H9 (cell line): ENCODE results near the gene MYO18B. TPM values are rescaled to one million over a fixed set of nuclear protein-coding genes. Genes with fewer than 3 reads are reported as not detected.

Source experiments
- DNase-seq: peaks from one replicate; pipeline ENCODE4 v3.0.0-alpha.2; 2017
- H2AFZ ChIP-seq: one replicate; pipeline ENCODE4 v1.6.1; 2013; ENCODE audit warnings: mild to moderate bottlenecking, low read length, control low read depth, moderate library complexity
- H2AK5ac ChIP-seq: 2 replicates; pipeline ENCODE4 v1.6.1; 2013; ENCODE audit warnings: low read length, control low read depth, mixed read lengths; ENCODE audit not compliant: insufficient read length
- H2BK120ac ChIP-seq: one replicate; pipeline ENCODE4 v1.6.1; 2013; ENCODE audit warnings: low read depth, mild to moderate bottlenecking, low read length, control low read depth, inconsistent platforms; ENCODE audit not compliant: poor library complexity, severe bottlenecking
- H2BK12ac ChIP-seq: 2 replicates; pipeline ENCODE4 v1.6.1; 2013; ENCODE audit warnings: low read length, control low read depth, mixed read lengths, low read depth; ENCODE audit not compliant: insufficient read length
- H2BK15ac ChIP-seq: 2 replicates; pipeline ENCODE4 v1.6.1; 2013; ENCODE audit warnings: low read depth, low read length, control low read depth
- H2BK20ac ChIP-seq: one replicate; pipeline ENCODE4 v1.6.1; 2013; ENCODE audit warnings: low read depth, mild to moderate bottlenecking, low read length, control low read depth, inconsistent platforms; ENCODE audit not compliant: poor library complexity, severe bottlenecking
- H2BK5ac ChIP-seq: 2 replicates; pipeline ENCODE4 v1.6.1; 2013; ENCODE audit warnings: low read length, control low read depth, mixed read lengths; ENCODE audit not compliant: insufficient read length
- H3K14ac ChIP-seq: 2 replicates; pipeline ENCODE4 v1.6.1; 2013; ENCODE audit warnings: low read length, control low read depth; ENCODE audit not compliant: insufficient read depth
- H3K18ac ChIP-seq: 2 replicates; pipeline ENCODE4 v1.6.1; 2013; ENCODE audit warnings: low read depth, mild to moderate bottlenecking, mixed read lengths, low read length, control low read depth; ENCODE audit not compliant: insufficient read length
- H3K23ac ChIP-seq: 2 replicates; pipeline ENCODE4 v1.6.1; 2013; ENCODE audit warnings: low read length, control low read depth, mixed read lengths, low read depth; ENCODE audit not compliant: insufficient read length
- H3K23me2 ChIP-seq: 2 replicates; pipeline ENCODE4 v1.6.1; 2013; ENCODE audit warnings: low read depth, mild to moderate bottlenecking, mixed read lengths, low read length, control low read depth; ENCODE audit not compliant: insufficient read length, poor library complexity, severe bottlenecking
- H3K27ac ChIP-seq: 2 replicates; pipeline ENCODE4 v1.5.1; 2013; ENCODE audit warnings: low read length, control low read depth, mixed read lengths, low read depth; ENCODE audit not compliant: insufficient read length
- H3K27me3 ChIP-seq: 2 replicates; pipeline ENCODE4 v1.6.1; 2013; ENCODE audit warnings: low read length, control low read depth, inconsistent platforms; ENCODE audit not compliant: insufficient read depth
- H3K4ac ChIP-seq: 2 replicates; pipeline ENCODE4 v1.6.1; 2013; ENCODE audit warnings: low read depth, mild to moderate bottlenecking, control low read depth, inconsistent platforms, low read length, moderate library complexity
- H3K4me1 ChIP-seq: 2 replicates; pipeline ENCODE4 v1.6.1; 2013; ENCODE audit warnings: low read length, control low read depth, inconsistent platforms; ENCODE audit not compliant: insufficient read depth
- H3K4me2 ChIP-seq: 2 replicates; pipeline ENCODE4 v1.6.1; 2013; ENCODE audit warnings: low read length, control low read depth, mixed read lengths; ENCODE audit not compliant: insufficient read length, insufficient read depth
- H3K56ac ChIP-seq: 2 replicates; pipeline ENCODE4 v1.6.1; 2013; ENCODE audit warnings: low read depth, mild to moderate bottlenecking, mixed read lengths, low read length, control low read depth; ENCODE audit not compliant: insufficient read length
- H3K79me1 ChIP-seq: 2 replicates; pipeline ENCODE4 v1.6.1; 2013; ENCODE audit warnings: low read depth, mild to moderate bottlenecking, moderate library complexity, low read length, control low read depth, inconsistent platforms; ENCODE audit not compliant: insufficient read depth, poor library complexity, severe bottlenecking
- H3K79me2 ChIP-seq: 2 replicates; pipeline ENCODE4 v1.6.1; 2013; ENCODE audit warnings: low read length, control low read depth, inconsistent platforms; ENCODE audit not compliant: insufficient read depth
- H3K9ac ChIP-seq: 2 replicates; pipeline ENCODE4 v1.6.1; 2013; ENCODE audit warnings: low read length, control low read depth, mixed read lengths; ENCODE audit not compliant: insufficient read length; ENCODE audit errors: extremely low read depth
- H3K9me3 ChIP-seq: one replicate; pipeline ENCODE4 v1.6.1; 2013; ENCODE audit warnings: low read depth, low read length, inconsistent platforms; ENCODE audit not compliant: control insufficient read depth
- H3T11ph ChIP-seq: one replicate; pipeline ENCODE4 v1.6.1; 2013; ENCODE audit warnings: mild to moderate bottlenecking, low read length, control low read depth, inconsistent platforms
- H4K20me1 ChIP-seq: one replicate; pipeline ENCODE4 v1.6.1; 2013; ENCODE audit not compliant: control insufficient read depth, insufficient read length, insufficient read depth
- H4K5ac ChIP-seq: 2 replicates; pipeline ENCODE4 v1.6.1; 2013; ENCODE audit warnings: low read depth, mild to moderate bottlenecking, mixed read lengths, low read length, control low read depth; ENCODE audit not compliant: insufficient read length
- H4K8ac ChIP-seq: replicated peaks from 2 replicates; pipeline ENCODE4 v1.6.1; 2013; ENCODE audit warnings: low read length, control low read depth, mixed read lengths, low read depth; ENCODE audit not compliant: insufficient read length
- H4K91ac ChIP-seq: 2 replicates; pipeline ENCODE4 v1.6.1; 2013; ENCODE audit warnings: low read depth, mild to moderate bottlenecking, moderate library complexity, mixed read lengths, low read length, control low read depth; ENCODE audit not compliant: insufficient read length
- H3K27ac Mint-ChIP-seq, 3 experiments: 2 replicates in 2 of 3; 3 replicates in 1 of 3; pipeline ENCODE4 v1.8.0; 2020 to 2021; ENCODE audit warnings: mixed read lengths in 3 of 3, mild to moderate bottlenecking in 1 of 3, moderate library complexity in 1 of 3
- H3K27me3 Mint-ChIP-seq: 2 replicates; pipeline ENCODE4 v1.8.0; 2021; ENCODE audit warnings: low read depth, mild to moderate bottlenecking, moderate library complexity, mixed read lengths
- H3K36me3 Mint-ChIP-seq, 3 experiments: 2 replicates in 2 of 3; 3 replicates in 1 of 3; pipeline ENCODE4 v1.8.0; 2020 to 2021; ENCODE audit warnings: low read depth in 3 of 3, mixed read lengths in 3 of 3; ENCODE audit not compliant: insufficient read depth in 1 of 3
- H3K4me1 Mint-ChIP-seq, 2 experiments: 2 replicates each; pipeline ENCODE4 v1.8.0; 2020; ENCODE audit warnings: mixed read lengths in 2 of 2
- H3K4me3 Mint-ChIP-seq, 2 experiments: 2 replicates in 1 of 2; 3 replicates in 1 of 2; pipeline ENCODE4 v1.8.0; 2020 to 2021; ENCODE audit warnings: mild to moderate bottlenecking in 2 of 2, mixed read lengths in 2 of 2, moderate library complexity in 1 of 2
- H3K9me3 Mint-ChIP-seq, 2 experiments: 2 replicates in 1 of 2; 3 replicates in 1 of 2; pipeline ENCODE4 v1.8.0; 2020; ENCODE audit warnings: mild to moderate bottlenecking in 2 of 2, mixed read lengths in 2 of 2, moderate library complexity in 1 of 2
- WGBS: extraction: QIAGEN DNeasy Blood & Tissue Kit; methylation state at CpG from one replicate; pipeline ENCODE4 v1.1.7; 2013; ENCODE audit warnings: missing lambda C conversion rate, low lambda C conversion rate, mixed read lengths; ENCODE audit not compliant: insufficient read length; ENCODE audit errors: extremely low coverage; 5-methylcytosine and 5-hydroxymethylcytosine counted together
- total RNA-seq: library from RNA; stranded (reverse); gene quantifications from 2 replicates; pipeline ENCODE4 v1.2.1, GENCODE V29; 2021
- TF ChIP-seq, protein P1 (sequence below): fragments of 200-600 bp; sonication (generic); conservative IDR thresholded peaks from 3 replicates; pipeline ENCODE4 v1.8.0; 2021; ENCODE audit warnings: antibody characterized with exemption, mild to moderate bottlenecking

The MYO18B gene
- total RNA-seq, 1 experiment from 2014 or later, result 0.46 TPM

DNA sequence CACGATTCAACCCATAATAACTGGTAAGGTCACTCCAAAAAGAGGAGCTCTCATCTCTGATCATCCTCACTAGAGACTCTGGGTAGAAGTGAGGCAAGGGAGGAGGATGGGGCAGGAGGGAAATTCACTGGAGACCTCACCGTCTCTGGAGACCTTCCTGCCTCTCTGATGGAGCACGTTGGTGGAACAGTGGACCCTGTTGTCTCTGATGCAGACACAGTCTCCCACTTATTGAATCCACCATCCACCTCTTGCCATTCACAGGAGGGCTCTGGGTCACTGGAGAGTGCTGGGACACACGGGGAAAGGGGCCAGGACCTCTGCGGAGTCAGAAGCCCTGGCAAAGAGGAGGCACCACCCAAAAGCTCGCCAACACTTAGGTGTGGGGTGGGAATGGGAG lies 289.7 kb downstream of the MYO18B start:
- no peak overlapping the region for H3K4me2 ChIP-seq
- H3K23me2 ChIP-seq, result no peaks in the 10 kb centered on the region
- H3K56ac ChIP-seq, result no peak overlapping the region
- no peak overlapping the region for H3K9ac ChIP-seq
- H3K4ac ChIP-seq, result no peak overlapping the region
- H3K18ac ChIP-seq, result no peak overlapping the region
- H4K20me1 ChIP-seq, result no peaks in the 10 kb centered on the region
- no peaks in the 10 kb centered on the region for H3K79me2 ChIP-seq
- no peak overlapping the region for H3K27ac Mint-ChIP-seq
- no peak overlapping the region for H3K23ac ChIP-seq
- H2BK120ac ChIP-seq, result no peak overlapping the region
- no peak overlapping the region for H3K27ac ChIP-seq
- 0 out of 2 replicates have a peak overlapping the region, but pooled peaks have one; percentile 28 for H3K14ac ChIP-seq
- no peak overlapping the region for H2BK20ac ChIP-seq
- peaks cover 9% of the 10 kb centered on the region for H3K27me3 Mint-ChIP-seq
- H4K8ac ChIP-seq, result no peak overlapping the region
- no peak overlapping the region for H2BK5ac ChIP-seq
- H3K36me3 Mint-ChIP-seq, result peaks cover 0 to 7% (median 6%) of the 10 kb centered on the region in 3 experiments; a peak in 4 of 7 replicates
- no peak overlapping the region for H3T11ph ChIP-seq
- DNase-seq, result no peak
- whole genome bisulfite sequencing, result no CpG with 5 or more reads among the region's 6 CpGs
- H3K79me1 ChIP-seq, result no peaks in the 10 kb centered on the region
- no peaks in the 10 kb centered on the region for H3K27me3 ChIP-seq
- H2BK12ac ChIP-seq, result no peak overlapping the region
- H3K4me1 Mint-ChIP-seq, result no peaks in the 10 kb centered on the region
- no peak overlapping the region for H3K4me3 Mint-ChIP-seq
- H2BK15ac ChIP-seq, result no peak overlapping the region
- H3K9me3 Mint-ChIP-seq, result peaks cover 8 to 16% of the 10 kb centered on the region in 2 experiments; a peak in 4 of 5 replicates
- H2AK5ac ChIP-seq, result no peak overlapping the region
- no peak overlapping the region for H4K5ac ChIP-seq
- H3K9me3 ChIP-seq, result peaks cover 9% of the 10 kb centered on the region
- no peak overlapping the region for H4K91ac ChIP-seq
- no peaks in the 10 kb centered on the region for H3K4me1 ChIP-seq
- H2AFZ ChIP-seq, result no peak overlapping the region
- TF ChIP-seq, protein P1, sequence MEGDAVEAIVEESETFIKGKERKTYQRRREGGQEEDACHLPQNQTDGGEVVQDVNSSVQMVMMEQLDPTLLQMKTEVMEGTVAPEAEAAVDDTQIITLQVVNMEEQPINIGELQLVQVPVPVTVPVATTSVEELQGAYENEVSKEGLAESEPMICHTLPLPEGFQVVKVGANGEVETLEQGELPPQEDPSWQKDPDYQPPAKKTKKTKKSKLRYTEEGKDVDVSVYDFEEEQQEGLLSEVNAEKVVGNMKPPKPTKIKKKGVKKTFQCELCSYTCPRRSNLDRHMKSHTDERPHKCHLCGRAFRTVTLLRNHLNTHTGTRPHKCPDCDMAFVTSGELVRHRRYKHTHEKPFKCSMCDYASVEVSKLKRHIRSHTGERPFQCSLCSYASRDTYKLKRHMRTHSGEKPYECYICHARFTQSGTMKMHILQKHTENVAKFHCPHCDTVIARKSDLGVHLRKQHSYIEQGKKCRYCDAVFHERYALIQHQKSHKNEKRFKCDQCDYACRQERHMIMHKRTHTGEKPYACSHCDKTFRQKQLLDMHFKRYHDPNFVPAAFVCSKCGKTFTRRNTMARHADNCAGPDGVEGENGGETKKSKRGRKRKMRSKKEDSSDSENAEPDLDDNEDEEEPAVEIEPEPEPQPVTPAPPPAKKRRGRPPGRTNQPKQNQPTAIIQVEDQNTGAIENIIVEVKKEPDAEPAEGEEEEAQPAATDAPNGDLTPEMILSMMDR, result no peak
